ENCODE data around the gene USP24.

DNA sequence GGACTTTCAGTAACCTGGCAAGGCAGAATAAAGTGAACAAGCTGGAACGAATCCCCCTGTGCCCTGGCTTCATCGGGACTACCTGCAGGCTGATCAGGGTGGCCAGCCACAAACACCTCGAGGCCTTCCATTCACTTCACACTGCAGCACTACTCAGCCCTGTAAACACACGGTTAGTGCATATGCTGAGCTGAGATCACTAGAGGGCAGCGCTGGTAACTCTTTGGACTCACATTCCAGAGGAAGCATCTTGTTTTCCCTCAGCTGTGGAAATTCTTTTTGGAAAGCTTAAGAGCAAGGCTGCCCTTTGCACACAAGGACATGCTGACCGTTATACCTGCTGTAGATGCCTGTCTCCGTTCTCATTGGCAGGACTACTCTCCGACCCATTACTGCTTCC, 143.7 kb downstream of the USP24 start:
- TF ChIP-seq, protein P1, sequence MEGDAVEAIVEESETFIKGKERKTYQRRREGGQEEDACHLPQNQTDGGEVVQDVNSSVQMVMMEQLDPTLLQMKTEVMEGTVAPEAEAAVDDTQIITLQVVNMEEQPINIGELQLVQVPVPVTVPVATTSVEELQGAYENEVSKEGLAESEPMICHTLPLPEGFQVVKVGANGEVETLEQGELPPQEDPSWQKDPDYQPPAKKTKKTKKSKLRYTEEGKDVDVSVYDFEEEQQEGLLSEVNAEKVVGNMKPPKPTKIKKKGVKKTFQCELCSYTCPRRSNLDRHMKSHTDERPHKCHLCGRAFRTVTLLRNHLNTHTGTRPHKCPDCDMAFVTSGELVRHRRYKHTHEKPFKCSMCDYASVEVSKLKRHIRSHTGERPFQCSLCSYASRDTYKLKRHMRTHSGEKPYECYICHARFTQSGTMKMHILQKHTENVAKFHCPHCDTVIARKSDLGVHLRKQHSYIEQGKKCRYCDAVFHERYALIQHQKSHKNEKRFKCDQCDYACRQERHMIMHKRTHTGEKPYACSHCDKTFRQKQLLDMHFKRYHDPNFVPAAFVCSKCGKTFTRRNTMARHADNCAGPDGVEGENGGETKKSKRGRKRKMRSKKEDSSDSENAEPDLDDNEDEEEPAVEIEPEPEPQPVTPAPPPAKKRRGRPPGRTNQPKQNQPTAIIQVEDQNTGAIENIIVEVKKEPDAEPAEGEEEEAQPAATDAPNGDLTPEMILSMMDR (IDR thresholded peaks at IDR 0.05): peak in 1 of 3 experiments; percentile 11
- TF ChIP-seq POLR2A (IDR thresholded peaks at IDR 0.05): no peak
